Measurements from ENCODE around the gene CPT1B.

The CPT1B gene

DNA sequence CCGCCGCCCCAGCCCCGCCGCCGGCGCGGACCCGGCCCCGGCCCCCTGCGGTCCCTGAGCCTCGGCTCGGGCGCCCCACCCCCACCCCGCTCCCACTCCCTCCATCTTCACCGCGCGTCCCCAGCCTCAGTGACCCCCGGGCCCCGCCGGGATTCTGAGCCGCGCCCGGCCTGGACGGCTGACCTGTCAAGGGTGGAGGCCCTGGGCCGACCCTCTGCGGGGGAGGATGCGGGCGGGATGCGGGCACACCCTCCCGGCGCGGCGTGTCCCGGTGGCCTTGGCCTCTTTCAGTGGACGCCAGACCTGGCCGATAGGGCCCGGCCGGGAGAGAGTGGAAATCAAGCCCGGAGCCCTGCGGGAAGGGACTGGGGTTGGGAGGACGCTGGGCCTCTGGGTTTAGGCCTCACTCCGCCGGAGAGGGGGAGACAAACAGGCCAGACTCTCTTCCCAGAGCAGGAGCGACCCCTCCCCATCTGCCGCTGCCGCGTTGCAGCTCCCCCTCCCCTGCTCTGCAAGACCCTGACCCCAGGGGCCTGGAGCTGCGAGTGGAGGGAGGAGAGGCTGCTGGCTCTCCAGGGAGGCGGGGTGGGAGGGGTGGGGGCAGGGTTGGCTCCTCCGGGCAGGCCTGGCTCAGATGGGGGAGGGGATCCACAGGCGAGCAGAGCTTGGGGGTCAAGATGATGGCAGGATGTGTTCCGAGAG lies 22.9 kb upstream of the CPT1B start:
- Histone ChIP-seq H3K9ac (ENCODE audit: low read depth, low read length) (no peak overlapping the region), H3K27me3 (ENCODE audit: insufficient read depth, low read length, poor library complexity) (no peaks in the 10 kb centered on the region), H3K27ac (ENCODE audit: low read length) (no peak overlapping the region), H3K4me1 (ENCODE audit: insufficient read depth, low read length) (no peaks in the 10 kb centered on the region), H3K4me2 (ENCODE audit: insufficient read depth, low read length) (no peak overlapping the region), H2AFZ (ENCODE audit: low read depth, low read length) (no peak overlapping the region), H4K20me1 (ENCODE audit: insufficient read depth, low read length) (no peaks in the 10 kb centered on the region; the same call in 1 of the 2 replicates), H3K4me3 (ENCODE audit: low read depth in 1 of 2, low read length in 2 of 2) (no peak overlapping the region), H3K36me3 (ENCODE audit: insufficient read depth, low read length) (no peaks in the 10 kb centered on the region), H3K9me3 (ENCODE audit: insufficient read depth, low read length, severe bottlenecking) (no peaks in the 10 kb centered on the region), H3K79me2 (ENCODE audit: insufficient read depth, low read length) (no peaks in the 10 kb centered on the region)
- TF ChIP-seq, protein P1, sequence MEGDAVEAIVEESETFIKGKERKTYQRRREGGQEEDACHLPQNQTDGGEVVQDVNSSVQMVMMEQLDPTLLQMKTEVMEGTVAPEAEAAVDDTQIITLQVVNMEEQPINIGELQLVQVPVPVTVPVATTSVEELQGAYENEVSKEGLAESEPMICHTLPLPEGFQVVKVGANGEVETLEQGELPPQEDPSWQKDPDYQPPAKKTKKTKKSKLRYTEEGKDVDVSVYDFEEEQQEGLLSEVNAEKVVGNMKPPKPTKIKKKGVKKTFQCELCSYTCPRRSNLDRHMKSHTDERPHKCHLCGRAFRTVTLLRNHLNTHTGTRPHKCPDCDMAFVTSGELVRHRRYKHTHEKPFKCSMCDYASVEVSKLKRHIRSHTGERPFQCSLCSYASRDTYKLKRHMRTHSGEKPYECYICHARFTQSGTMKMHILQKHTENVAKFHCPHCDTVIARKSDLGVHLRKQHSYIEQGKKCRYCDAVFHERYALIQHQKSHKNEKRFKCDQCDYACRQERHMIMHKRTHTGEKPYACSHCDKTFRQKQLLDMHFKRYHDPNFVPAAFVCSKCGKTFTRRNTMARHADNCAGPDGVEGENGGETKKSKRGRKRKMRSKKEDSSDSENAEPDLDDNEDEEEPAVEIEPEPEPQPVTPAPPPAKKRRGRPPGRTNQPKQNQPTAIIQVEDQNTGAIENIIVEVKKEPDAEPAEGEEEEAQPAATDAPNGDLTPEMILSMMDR (IDR thresholded peaks at IDR 0.05; ENCODE audit: borderline replicate concordance, extremely low read depth, low read length, poor library complexity, severe bottlenecking): no peak
- TF ChIP-seq EZH2 (IDR thresholded peaks at IDR 0.05; ENCODE audit: borderline replicate concordance, low read depth, low read length, severe bottlenecking): no peak
- DNase-seq (no peak), ATAC-seq (ENCODE audit: insufficient read depth, low read depth) (no peak)

DNA sequence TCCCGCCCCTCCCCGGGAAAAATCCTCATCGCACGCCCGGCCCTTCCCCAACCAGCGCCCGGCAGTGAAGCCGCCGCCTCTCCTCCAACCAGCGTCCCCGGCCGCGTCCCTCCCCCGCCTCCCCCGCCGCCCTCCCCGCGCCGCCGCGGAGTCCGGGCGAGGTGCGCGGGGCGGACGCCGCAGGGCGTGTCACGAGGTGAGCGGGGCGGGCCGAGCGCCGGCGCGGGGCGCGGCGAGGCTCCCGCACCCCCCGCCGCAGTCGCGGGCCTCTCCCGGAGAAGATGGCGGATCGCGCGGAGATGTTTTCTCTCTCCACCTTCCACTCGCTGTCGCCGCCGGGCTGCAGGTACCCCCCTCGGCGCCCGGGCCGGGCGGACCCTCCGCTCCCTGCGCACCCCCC lies 22.3 kb upstream of the CPT1B start, which contains the start of gene MAPK8IP2:
Gene MAPK8IP2, plus strand, starts transcription at position 256 of the 400 bp plus-strand sequence. Its CDS starts 26 bp downstream, at position 282.
- H3K9me3 ChIP-seq (ENCODE audit: insufficient read depth, low read length, severe bottlenecking): no peaks in the 10 kb centered on the region
- H3K4me3 ChIP-seq (ENCODE audit: low read depth in 1 of 2, low read length in 2 of 2): no peak within 1 kb of the TSS
- H3K9ac ChIP-seq (ENCODE audit: low read depth, low read length): no peak within 1 kb of the TSS
- TF ChIP-seq, protein P1 (IDR thresholded peaks at IDR 0.05; ENCODE audit: borderline replicate concordance, extremely low read depth, low read length, poor library complexity, severe bottlenecking): no peak
- TF ChIP-seq EZH2 (IDR thresholded peaks at IDR 0.05; ENCODE audit: borderline replicate concordance, low read depth, low read length, severe bottlenecking): no peak
- no peak within 1 kb of the TSS for H3K4me2 ChIP-seq (ENCODE audit: insufficient read depth, low read length)
- ATAC-seq (ENCODE audit: insufficient read depth, low read depth) (no peak), DNase-seq (no peak)
- no peak within 1 kb of the TSS for H3K27ac ChIP-seq (ENCODE audit: low read length)
- no peaks in the 10 kb centered on the region for H3K27me3 ChIP-seq (ENCODE audit: insufficient read depth, low read length, poor library complexity)
- no peak within 1 kb of the TSS for H2AFZ ChIP-seq (ENCODE audit: low read depth, low read length)
- no peaks in the 10 kb centered on the region; the same call in 1 of the 2 replicates for H4K20me1 ChIP-seq (ENCODE audit: insufficient read depth, low read length)
- no peaks in the 10 kb centered on the region for H3K4me1 ChIP-seq (ENCODE audit: insufficient read depth, low read length)
- no peaks in the 10 kb centered on the region for H3K79me2 ChIP-seq (ENCODE audit: insufficient read depth, low read length)
- H3K36me3 ChIP-seq (ENCODE audit: insufficient read depth, low read length): no peaks in the 10 kb centered on the region

DNA sequence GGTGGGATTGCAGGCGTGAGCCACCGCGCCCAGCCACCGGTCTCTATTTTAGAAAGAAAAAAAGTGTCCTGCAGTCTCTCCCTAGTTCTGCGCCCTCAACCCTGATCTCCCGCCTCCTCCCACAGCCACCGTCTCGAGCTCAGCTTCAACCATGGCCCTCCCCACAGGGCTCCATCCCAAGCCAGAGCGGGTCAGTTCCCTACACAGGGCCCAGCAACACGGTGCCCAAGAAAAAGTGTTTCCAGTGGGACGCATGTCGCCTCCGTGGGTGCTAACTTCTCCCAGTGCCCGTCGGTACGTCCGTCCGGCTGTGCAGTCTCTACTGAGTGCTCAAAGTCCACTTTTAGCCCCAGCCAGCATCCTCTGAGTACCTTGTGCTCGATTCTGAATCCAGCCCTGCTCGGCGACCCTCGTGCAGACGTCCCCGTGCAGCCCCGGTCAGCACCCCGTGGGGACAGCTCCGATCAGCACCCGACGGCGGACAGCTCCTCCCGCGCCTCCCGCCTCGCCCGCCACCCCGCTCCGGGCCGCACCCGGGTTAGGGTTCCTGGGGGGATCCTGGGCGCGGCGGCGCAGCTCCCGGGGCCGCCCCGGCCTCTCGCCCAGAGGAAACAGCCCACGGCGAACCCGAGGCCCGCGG lies 21.7 kb upstream of the CPT1B start:
- Histone ChIP-seq H4K20me1 (ENCODE audit: insufficient read depth, low read length) (no peaks in the 10 kb centered on the region; the same call in 1 of the 2 replicates), H2AFZ (ENCODE audit: low read depth, low read length) (no peak overlapping the region), H3K4me2 (ENCODE audit: insufficient read depth, low read length) (no peak overlapping the region), H3K27ac (ENCODE audit: low read length) (no peak overlapping the region), H3K9me3 (ENCODE audit: insufficient read depth, low read length, severe bottlenecking) (no peaks in the 10 kb centered on the region), H3K4me1 (ENCODE audit: insufficient read depth, low read length) (no peaks in the 10 kb centered on the region), H3K79me2 (ENCODE audit: insufficient read depth, low read length) (no peaks in the 10 kb centered on the region), H3K36me3 (ENCODE audit: insufficient read depth, low read length) (no peaks in the 10 kb centered on the region), H3K27me3 (ENCODE audit: insufficient read depth, low read length, poor library complexity) (no peaks in the 10 kb centered on the region), H3K4me3 (ENCODE audit: low read depth in 1 of 2, low read length in 2 of 2) (no peak overlapping the region), H3K9ac (ENCODE audit: low read depth, low read length) (no peak overlapping the region)
- TF ChIP-seq EZH2 (IDR thresholded peaks at IDR 0.05; ENCODE audit: borderline replicate concordance, low read depth, low read length, severe bottlenecking): no peak
- TF ChIP-seq, protein P1 (IDR thresholded peaks at IDR 0.05; ENCODE audit: borderline replicate concordance, extremely low read depth, low read length, poor library complexity, severe bottlenecking): no peak
- peak; percentile 64 for ATAC-seq (ENCODE audit: insufficient read depth, low read depth)
- DNase-seq: peak; percentile 45

Data from DND-41 (cell line).